ENCODE data around the gene TUBB4A.

GRCh38 chr19:6479836-6480398, 22.2 kb downstream of the TUBB4A start:
- TF ChIP-seq POLR2A (IDR thresholded peaks at IDR 0.05) (no peak), CTCF (IDR thresholded peaks at IDR 0.05) (no peak)

All from esophagus squamous epithelium (tissue), 4 donors.